HepG2 (cell line): ENCODE results near the gene DENND4B. TPM values are rescaled to one million over a fixed set of nuclear protein-coding genes. Genes with fewer than 3 reads are reported as not detected.

Experiments used
- ATRX ChIP-seq: sonication (generic); formaldehyde crosslinking; IDR thresholded peaks from 2 replicates; pipeline ENCODE4 v1.4.0; 2020; ENCODE audit warnings: missing genetic modification reagents, borderline replicate concordance
- HNRNPK ChIP-seq: fragments of 200-400 bp; formaldehyde crosslinking; IDR thresholded peaks from 2 replicates; pipeline ENCODE4 v1.6.1; 2018; ENCODE audit warnings: low read length, low read depth, moderate library complexity, mild to moderate bottlenecking; ENCODE audit not compliant: poor library complexity, severe bottlenecking
- JUND ChIP-seq: sonication (generic); formaldehyde crosslinking; IDR thresholded peaks from 2 replicates; pipeline ENCODE4 v1.8.0; 2022; ENCODE audit warnings: mild to moderate bottlenecking, missing genetic modification reagents
- MAF1 ChIP-seq: sonication (generic); formaldehyde crosslinking; IDR thresholded peaks from 2 replicates; pipeline ENCODE4 v1.5.0; 2020; ENCODE audit warnings: missing genetic modification reagents, borderline replicate concordance
- XBP1 ChIP-seq: sonication (generic); formaldehyde crosslinking; IDR thresholded peaks from 2 replicates; pipeline ENCODE4 v1.5.0; 2020; ENCODE audit warnings: missing genetic modification reagents
- ZNF180 ChIP-seq: sonication (generic); formaldehyde crosslinking; IDR thresholded peaks from 2 replicates; pipeline ENCODE4 v1.4.0; 2020; ENCODE audit warnings: low read depth, missing genetic modification reagents, borderline replicate concordance
- ZNF30 ChIP-seq: sonication (generic); formaldehyde crosslinking; IDR thresholded peaks from 2 replicates; pipeline ENCODE4 v1.5.0; 2020; ENCODE audit warnings: mild to moderate bottlenecking, missing genetic modification reagents
- ZNF674 ChIP-seq: sonication (generic); formaldehyde crosslinking; IDR thresholded peaks from 2 replicates; pipeline ENCODE4 v1.5.0; 2020; ENCODE audit warnings: low read depth, mild to moderate bottlenecking, missing genetic modification reagents
- ZNF703 ChIP-seq: sonication (generic); formaldehyde crosslinking; IDR thresholded peaks from 2 replicates; pipeline ENCODE4 v1.5.1; 2020; ENCODE audit warnings: missing genetic modification reagents, mild to moderate bottlenecking, moderate library complexity, borderline replicate concordance
- ZNF713 ChIP-seq: sonication (generic); formaldehyde crosslinking; IDR thresholded peaks from 2 replicates; pipeline ENCODE4 v1.4.0; 2020; ENCODE audit warnings: mild to moderate bottlenecking, missing genetic modification reagents
- polyA plus RNA-seq, 8 experiments: library from polyadenylated mRNA; depleted of rRNA in 3 of 8; stranded (reverse) in 7 of 8; unstranded in 1 of 8; fragments of >200 nt; fragmentation: Illumina TruSeq in 4 of 8; extraction: Trizol in 4 of 8; gene quantifications; 2 replicates each; pipeline versions ENCODE4 v1.2.1 to v1.2.3, GENCODE V29; 2011 to 2016; ENCODE audit warnings: low read depth in 4 of 8, missing spikeins in 1 of 8, mixed read lengths in 1 of 8; ENCODE audit not compliant: insufficient read depth in 1 of 8
- total RNA-seq, 5 experiments: library from RNA; depleted of rRNA; stranded (reverse); fragments of >200 nt; fragmentation: Illumina TruSeq; extraction: Trizol; gene quantifications; 2 replicates each; pipeline ENCODE4 v1.2.3, GENCODE V29; 2016; ENCODE audit warnings: low read depth in 1 of 5
- TF ChIP-seq, protein P1 (sequence below): sonication (generic); formaldehyde crosslinking; IDR thresholded peaks from 2 replicates; pipeline ENCODE4 v1.9.0; 2021; ENCODE audit warnings: mild to moderate bottlenecking, missing genetic modification reagents
- TF ChIP-seq, protein P2 (sequence below): sonication (generic); formaldehyde crosslinking; conservative IDR thresholded peaks from 2 replicates; pipeline ENCODE4 v1.4.0; 2020; ENCODE audit warnings: missing genetic modification reagents
- TF ChIP-seq, protein P3 (sequence below): conservative IDR thresholded peaks from 2 replicates; pipeline ENCODE4 v1.6.1; 2018; ENCODE audit warnings: missing genetic modification reagents
- TF ChIP-seq, protein P4 (sequence below): sonication (generic); formaldehyde crosslinking; IDR thresholded peaks from 2 replicates; pipeline ENCODE4 v1.4.0; 2020; ENCODE audit warnings: missing genetic modification reagents

Gene DENND4B
- total and polyA plus RNA-seq, 2 of the 13 experiments (the other 11 are each of a cell fraction or from before 2014, with no cell fraction given): 15.1 to 20.3 TPM

DNA sequence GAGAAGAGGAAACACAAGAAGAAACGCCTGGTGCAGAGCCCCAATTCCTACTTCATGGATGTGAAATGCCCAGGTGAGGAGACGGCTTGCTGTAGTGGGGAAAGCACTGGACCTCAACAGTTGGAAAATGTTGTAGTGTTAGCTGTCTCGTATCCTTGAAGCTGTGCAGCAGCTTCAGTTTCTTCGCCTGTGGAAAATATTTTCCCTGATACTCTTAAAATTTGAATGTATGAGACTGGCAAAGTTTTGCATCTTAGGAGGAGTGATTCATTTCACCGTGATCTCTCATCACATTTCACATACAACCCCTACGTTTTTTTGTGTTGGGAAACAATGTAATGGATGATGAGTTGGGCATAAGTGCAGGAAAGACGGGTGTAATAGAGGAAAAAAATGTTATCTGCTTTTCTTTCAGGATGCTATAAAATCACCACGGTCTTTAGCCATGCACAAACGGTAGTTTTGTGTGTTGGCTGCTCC, 44.7 kb upstream of the DENND4B start (continued):
- TF ChIP-seq, protein P1, sequence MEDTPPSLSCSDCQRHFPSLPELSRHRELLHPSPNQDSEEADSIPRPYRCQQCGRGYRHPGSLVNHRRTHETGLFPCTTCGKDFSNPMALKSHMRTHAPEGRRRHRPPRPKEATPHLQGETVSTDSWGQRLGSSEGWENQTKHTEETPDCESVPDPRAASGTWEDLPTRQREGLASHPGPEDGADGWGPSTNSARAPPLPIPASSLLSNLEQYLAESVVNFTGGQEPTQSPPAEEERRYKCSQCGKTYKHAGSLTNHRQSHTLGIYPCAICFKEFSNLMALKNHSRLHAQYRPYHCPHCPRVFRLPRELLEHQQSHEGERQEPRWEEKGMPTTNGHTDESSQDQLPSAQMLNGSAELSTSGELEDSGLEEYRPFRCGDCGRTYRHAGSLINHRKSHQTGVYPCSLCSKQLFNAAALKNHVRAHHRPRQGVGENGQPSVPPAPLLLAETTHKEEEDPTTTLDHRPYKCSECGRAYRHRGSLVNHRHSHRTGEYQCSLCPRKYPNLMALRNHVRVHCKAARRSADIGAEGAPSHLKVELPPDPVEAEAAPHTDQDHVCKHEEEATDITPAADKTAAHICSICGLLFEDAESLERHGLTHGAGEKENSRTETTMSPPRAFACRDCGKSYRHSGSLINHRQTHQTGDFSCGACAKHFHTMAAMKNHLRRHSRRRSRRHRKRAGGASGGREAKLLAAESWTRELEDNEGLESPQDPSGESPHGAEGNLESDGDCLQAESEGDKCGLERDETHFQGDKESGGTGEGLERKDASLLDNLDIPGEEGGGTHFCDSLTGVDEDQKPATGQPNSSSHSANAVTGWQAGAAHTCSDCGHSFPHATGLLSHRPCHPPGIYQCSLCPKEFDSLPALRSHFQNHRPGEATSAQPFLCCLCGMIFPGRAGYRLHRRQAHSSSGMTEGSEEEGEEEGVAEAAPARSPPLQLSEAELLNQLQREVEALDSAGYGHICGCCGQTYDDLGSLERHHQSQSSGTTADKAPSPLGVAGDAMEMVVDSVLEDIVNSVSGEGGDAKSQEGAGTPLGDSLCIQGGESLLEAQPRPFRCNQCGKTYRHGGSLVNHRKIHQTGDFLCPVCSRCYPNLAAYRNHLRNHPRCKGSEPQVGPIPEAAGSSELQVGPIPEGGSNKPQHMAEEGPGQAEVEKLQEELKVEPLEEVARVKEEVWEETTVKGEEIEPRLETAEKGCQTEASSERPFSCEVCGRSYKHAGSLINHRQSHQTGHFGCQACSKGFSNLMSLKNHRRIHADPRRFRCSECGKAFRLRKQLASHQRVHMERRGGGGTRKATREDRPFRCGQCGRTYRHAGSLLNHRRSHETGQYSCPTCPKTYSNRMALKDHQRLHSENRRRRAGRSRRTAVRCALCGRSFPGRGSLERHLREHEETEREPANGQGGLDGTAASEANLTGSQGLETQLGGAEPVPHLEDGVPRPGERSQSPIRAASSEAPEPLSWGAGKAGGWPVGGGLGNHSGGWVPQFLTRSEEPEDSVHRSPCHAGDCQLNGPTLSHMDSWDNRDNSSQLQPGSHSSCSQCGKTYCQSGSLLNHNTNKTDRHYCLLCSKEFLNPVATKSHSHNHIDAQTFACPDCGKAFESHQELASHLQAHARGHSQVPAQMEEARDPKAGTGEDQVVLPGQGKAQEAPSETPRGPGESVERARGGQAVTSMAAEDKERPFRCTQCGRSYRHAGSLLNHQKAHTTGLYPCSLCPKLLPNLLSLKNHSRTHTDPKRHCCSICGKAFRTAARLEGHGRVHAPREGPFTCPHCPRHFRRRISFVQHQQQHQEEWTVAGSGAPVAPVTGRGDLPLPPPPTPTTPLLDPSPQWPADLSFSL (CRISPR knock-in tag): no peak
- no peak for TF ChIP-seq ZNF703 (CRISPR knock-in tag)
- no peak for TF ChIP-seq ZNF30 (CRISPR knock-in tag)
- TF ChIP-seq, protein P2, sequence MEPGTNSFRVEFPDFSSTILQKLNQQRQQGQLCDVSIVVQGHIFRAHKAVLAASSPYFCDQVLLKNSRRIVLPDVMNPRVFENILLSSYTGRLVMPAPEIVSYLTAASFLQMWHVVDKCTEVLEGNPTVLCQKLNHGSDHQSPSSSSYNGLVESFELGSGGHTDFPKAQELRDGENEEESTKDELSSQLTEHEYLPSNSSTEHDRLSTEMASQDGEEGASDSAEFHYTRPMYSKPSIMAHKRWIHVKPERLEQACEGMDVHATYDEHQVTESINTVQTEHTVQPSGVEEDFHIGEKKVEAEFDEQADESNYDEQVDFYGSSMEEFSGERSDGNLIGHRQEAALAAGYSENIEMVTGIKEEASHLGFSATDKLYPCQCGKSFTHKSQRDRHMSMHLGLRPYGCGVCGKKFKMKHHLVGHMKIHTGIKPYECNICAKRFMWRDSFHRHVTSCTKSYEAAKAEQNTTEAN (CRISPR knock-in tag): no peak
- TF ChIP-seq ATRX (CRISPR knock-in tag): no peak
- TF ChIP-seq JUND (CRISPR knock-in tag): no peak
- TF ChIP-seq, protein P3, sequence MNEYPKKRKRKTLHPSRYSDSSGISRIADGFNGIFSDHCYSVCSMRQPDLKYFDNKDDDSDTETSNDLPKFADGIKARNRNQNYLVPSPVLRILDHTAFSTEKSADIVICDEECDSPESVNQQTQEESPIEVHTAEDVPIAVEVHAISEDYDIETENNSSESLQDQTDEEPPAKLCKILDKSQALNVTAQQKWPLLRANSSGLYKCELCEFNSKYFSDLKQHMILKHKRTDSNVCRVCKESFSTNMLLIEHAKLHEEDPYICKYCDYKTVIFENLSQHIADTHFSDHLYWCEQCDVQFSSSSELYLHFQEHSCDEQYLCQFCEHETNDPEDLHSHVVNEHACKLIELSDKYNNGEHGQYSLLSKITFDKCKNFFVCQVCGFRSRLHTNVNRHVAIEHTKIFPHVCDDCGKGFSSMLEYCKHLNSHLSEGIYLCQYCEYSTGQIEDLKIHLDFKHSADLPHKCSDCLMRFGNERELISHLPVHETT (CRISPR knock-in tag): no peak
- TF ChIP-seq MAF1: no peak
- no peak for TF ChIP-seq ZNF674
- peak; percentile 77; the same call in 1 of the 2 replicates for TF ChIP-seq ZNF713
- no peak for TF ChIP-seq XBP1
- TF ChIP-seq, protein P4, sequence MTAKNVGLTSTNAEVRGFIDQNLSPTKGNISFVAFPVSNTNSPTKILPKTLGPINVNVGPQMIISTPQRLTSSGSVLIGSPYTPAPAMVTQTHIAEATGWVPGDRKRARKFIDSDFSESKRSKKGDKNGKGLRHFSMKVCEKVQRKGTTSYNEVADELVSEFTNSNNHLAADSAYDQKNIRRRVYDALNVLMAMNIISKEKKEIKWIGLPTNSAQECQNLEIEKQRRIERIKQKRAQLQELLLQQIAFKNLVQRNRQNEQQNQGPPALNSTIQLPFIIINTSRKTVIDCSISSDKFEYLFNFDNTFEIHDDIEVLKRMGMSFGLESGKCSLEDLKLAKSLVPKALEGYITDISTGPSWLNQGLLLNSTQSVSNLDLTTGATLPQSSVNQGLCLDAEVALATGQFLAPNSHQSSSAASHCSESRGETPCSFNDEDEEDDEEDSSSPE (CRISPR knock-in tag): no peak
- no peak for TF ChIP-seq ZNF180 (CRISPR knock-in tag)
- TF ChIP-seq HNRNPK: no peak
